NCI-H1436 treated with DMSO at 0.1 percent for 48 hours (cell line): ENCODE measurements around the gene CCDC9.
"Not testable (repeated sequence)": the region's sequence is repeated elsewhere in the genome, so short reads cannot be mapped to it uniquely, and the experiment has no call there.

Experiments
- DNase-seq: peaks from one replicate; lab custom pipeline; 2025; lab: John Stamatoyannopoulos, UW

Gene CCDC9

DNA sequence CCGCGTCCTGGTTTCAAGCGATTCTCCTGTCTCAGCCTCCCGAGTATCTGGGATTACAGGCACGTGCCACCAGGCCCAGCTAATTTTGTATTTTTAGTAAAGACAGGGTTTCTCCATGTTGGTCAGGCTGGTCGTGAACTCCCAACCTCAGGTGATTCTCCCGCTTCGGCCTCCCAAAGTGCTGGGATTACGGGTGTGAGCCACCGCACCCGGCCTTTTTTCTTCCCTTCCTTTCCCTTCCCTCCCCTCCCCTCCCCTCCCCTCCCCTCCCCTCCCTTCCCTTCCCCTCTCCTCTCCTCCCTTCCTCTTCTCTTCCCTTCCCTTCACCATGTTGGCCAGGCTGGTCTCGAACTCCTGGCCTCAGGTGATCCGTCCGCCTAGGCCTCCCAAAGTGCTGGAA lies 44.5 kb downstream of the CCDC9 start:
- not testable (repeated sequence) for DNase-seq

DNA sequence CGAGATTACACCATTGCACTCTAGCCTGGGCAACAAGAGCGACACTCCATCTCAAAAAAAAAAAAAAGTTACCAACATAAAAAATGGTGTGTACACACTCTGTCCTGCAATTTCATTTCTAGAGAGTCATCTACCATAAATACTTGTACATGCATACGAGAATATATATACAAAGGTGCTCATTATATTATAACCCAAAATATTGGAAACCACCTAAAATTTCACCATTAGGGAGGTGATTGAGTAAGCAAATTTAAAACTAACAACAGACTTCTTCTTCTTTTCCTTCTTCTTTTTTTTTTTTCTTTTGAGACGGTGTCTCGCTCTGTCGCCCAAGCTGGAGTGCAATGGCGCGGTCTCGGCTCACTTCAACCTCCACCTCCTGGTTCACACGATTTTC lies 45.9 kb downstream of the CCDC9 start:
- no peak for DNase-seq

DNA sequence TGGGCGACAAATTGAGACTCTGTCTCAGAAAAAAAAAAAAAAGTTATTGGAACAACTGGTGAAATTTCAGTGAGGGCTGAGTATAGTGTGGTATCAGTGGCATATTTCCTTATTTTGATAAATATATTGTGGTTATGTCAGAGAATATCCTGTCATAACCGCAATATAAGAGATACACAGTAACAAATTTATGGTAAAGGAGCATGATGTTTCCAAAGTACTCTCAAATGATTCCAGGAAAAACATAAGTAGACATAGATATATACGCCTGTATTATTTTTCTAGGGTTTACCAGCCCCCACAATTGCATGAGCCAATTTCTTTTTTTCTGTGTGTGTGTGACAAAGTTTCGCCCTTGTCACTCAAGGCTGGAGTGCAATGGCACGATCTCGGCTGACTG lies 47.6 kb downstream of the CCDC9 start:
- no peak for DNase-seq

GRCh38 chr19:47305309-47305751 lies 49.0 kb downstream of the CCDC9 start:
- no peak for DNase-seq

DNA sequence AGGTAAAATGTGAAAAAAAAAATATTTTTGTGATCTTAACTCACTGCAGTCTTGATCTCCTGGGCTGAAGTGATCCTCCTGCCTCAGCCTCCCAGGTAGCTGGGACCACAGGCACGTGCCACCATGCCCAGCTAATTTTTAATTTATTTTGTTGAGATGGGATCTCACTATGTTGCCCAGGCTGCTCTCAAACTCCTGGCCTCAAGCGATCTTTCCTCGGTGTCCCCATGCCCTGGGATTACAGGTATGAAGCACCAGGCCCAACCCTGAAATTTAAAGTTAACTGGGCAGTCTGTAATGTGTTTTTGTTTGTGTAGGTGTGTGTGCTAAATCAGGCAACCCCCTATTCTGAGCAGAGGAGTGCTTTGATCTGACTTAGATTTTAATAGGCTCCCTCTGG lies 50.0 kb downstream of the CCDC9 start:
- no peak for DNase-seq

DNA sequence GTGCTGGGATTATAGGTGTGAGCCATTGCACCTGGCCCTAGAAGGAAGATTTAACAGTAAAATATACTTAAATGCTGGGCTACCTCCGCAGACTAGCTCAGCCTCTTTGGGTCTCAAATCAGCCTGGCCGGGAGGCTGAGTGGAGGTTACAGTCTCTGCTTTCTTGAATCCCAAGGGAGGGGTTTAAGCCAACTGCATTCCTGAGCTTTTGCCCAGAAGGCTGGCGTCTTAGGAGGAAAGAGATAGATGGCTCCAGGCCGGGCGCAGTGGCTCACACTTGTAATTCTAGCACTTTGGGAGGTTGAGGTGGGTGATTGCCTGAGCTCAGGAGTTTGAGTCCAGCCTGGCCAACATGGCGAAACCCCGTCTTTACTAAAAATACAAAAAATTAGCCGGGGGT lies 52.7 kb downstream of the CCDC9 start:
- no peak for DNase-seq

DNA sequence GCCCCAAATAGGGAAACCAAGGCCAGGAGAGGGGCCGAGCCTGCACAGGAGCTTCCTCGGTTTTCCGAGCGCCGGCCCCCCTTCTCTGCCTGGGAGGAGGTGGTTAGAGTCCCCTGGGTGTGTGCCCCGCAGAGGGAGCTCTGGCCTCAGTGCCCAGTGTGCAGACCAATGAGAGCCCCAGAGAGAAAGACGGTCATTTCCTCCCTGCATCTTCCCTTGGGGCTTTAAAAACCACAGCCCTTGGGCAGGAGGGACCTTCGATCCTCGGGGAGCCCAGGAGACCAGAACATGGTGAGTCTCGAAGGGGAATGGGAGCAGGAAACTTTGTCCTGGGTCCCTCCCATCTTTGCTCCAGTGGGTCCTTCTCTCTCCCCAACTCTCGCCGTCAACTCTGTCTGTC lies 53.3 kb downstream of the CCDC9 start, which contains the start of gene C5AR1:
Gene C5AR1, plus strand, starts transcription at position 254 of the 400 bp plus-strand sequence. Its CDS starts 35 bp downstream, at position 289.
- no peak for DNase-seq

GRCh38 chr19:47310323-47310722 lies 54.0 kb downstream of the CCDC9 start:
- no peak for DNase-seq

DNA sequence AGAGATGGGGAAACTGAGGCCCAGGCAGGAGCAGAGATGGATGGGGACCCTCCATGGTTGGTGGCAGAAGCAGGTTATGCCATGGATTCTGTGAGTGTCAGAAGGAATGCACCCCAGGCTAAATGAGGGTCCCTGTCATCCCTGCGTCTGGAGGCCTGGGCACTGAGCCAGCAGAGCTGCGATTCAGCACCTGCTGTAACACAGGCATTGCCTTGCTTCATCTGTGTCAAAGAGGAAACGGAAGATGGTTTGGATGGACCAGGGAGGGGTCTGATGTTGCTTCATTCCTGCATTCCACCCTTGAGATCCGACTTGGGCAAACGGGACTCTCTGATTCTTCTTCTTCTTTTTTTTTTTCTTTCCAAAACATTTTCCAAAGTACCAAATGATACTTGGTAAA lies 54.5 kb downstream of the CCDC9 start:
- DNase-seq: no peak

DNA sequence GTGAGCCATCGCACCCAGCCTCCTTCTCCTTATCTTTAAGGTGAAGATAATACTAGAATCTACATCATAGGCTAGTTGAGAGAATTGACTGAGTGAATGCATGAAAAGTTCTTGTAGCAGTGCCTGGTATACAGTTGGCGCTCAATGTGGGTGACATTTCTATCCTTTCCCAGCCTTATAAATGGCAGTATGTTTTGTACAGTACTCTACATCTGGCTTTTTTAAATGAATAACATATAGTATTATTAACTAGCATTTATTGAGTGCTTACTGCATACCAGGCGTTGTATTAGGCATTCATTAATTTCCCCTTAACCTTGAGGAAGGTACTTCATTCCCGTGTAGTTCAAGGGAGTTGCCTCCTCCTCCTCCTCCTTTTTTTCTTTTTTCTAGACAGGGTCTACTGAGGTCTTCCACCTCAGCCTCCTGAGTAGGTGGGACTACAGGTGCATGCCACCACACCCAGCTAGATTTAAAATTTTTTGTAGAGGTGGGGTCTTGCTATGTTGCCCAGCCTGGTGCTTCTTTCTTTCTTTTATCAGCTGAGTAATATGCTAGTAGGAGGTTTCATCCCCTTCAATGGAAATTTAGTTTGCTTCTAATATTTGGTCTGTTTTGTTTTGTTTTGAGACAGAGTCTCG lies 56.2 kb downstream of the CCDC9 start:
- no peak for DNase-seq

DNA sequence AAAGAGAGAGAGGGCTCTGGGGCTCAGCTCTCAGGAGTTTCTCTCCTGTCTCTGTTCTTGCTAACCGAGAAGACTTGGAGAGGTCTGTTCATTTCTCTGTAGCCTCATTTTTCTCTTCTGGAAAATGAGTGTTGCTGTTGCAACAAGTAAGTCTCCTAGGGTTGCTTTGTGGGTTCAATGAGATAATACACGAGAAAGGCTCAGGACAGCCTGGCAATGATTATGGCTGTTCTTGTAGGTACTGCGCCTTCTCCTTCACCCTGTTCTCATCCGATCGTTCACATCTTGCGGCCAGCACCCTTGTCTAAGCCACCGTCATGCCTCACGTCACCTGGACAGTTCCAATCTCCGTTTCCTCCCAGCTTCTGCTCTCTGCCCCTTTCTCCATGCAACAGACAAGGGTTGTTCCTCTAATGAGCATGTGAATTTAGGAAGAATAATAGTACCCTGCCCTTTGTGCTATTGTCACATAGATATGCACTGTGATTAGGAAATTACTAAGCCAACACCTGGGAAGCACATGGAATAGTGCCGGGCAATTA lies 57.5 kb downstream of the CCDC9 start:
- no peak for DNase-seq

GRCh38 chr19:47315125-47315821 lies 58.9 kb downstream of the CCDC9 start:
- DNase-seq: no peak

GRCh38 chr19:47316513-47316912 lies 60.2 kb downstream of the CCDC9 start:
- DNase-seq: no peak

DNA sequence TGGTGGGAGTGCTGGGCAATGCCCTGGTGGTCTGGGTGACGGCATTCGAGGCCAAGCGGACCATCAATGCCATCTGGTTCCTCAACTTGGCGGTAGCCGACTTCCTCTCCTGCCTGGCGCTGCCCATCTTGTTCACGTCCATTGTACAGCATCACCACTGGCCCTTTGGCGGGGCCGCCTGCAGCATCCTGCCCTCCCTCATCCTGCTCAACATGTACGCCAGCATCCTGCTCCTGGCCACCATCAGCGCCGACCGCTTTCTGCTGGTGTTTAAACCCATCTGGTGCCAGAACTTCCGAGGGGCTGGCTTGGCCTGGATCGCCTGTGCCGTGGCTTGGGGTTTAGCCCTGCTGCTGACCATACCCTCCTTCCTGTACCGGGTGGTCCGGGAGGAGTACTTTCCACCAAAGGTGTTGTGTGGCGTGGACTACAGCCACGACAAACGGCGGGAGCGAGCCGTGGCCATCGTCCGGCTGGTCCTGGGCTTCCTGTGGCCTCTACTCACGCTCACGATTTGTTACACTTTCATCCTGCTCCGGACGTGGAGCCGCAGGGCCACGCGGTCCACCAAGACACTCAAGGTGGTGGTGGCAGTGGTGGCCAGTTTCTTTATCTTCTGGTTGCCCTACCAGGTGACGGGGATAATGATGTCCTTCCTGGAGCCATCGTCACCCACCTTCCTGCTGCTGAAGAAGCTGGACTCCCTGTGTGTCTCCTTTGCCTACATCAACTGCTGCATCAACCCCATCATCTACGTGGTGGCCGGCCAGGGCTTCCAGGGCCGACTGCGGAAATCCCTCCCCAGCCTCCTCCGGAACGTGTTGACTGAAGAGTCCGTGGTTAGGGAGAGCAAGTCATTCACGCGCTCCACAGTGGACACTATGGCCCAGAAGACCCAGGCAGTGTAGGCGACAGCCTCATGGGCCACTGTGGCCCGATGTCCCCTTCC lies 63.9 kb downstream of the CCDC9 start:
- DNase-seq: no peak
